Mammary epithelial cell (primary cell): Measurements from ENCODE around the gene SHC2.

Source experiments
- CTCF ChIP-seq, 2 donors: IDR thresholded peaks in 1 of 2; conservative IDR thresholded peaks in 1 of 2; 2 replicates each; pipeline ENCODE4 v1.5.1; 2011 to 2012; ENCODE audit warnings: inconsistent platforms in 2 of 2, low read length in 2 of 2, mild to moderate bottlenecking in 2 of 2, control low read depth in 1 of 2, low read depth in 1 of 2; ENCODE audit not compliant: insufficient read depth in 1 of 2; ENCODE audit errors: extremely low read depth in 1 of 2
- EZH2 ChIP-seq: IDR thresholded peaks from 2 replicates; pipeline ENCODE4 v1.6.1; 2012; ENCODE audit warnings: low read length, inconsistent platforms, borderline replicate concordance

- TF ChIP-seq EZH2 (no peak), CTCF (conservative IDR thresholded peaks at IDR 0.05 in 1 of 2, IDR thresholded peaks at IDR 0.05 in 1 of 2; ENCODE audit: extremely low read depth in 1 of 2, insufficient read depth in 1 of 2, low read depth in 1 of 2, low read length in 2 of 2) (no peak)
These were observed 9.0 kb upstream of the SHC2 start for GRCh38 chr19:469833-470232.
